GM21447 (cell line): Measurements from ENCODE around the gene RIOX2.
"Not testable (repeated sequence)": the region's sequence is repeated elsewhere in the genome, so short reads cannot be mapped to it uniquely, and the experiment has no call there.

Source experiments
- ATAC-seq: cut with Tn5 transposase; IDR thresholded peaks from one replicate; pipeline ENCODE4 v1.9.1; 2021; ENCODE audit not compliant: unreplicated experiment

RIOX2 gene

GRCh38 chr3:97971679-97972567 is at the start of gene RIOX2:
RIOX2 (minus strand) TSS chr3:97972431; CDS start chr3:97967593, 4,838 bp downstream.
- ATAC-seq: peak; percentile 90

GRCh38 chr3:98020412-98020811 is 48.2 kb upstream of the RIOX2 start:
- no peak for ATAC-seq

DNA sequence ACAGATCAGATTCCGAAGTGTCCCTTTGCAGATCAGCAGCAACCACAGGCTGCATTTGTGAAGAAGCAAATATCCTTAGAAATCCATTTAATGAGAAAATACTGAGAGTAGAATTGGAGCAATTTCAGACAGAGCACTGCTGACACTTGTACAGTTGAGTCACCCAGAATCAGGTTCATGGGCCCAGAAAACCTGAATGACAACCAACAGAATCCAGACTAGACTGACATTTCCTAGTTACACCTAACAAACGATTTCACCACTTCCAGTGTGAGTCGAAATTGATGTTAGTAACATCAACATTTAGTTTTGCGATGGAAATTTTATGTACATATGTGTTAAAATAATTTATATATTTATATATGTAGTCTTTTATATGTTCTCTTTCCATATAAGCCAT is 46.1 kb upstream of the RIOX2 start:
- no peak for ATAC-seq

DNA sequence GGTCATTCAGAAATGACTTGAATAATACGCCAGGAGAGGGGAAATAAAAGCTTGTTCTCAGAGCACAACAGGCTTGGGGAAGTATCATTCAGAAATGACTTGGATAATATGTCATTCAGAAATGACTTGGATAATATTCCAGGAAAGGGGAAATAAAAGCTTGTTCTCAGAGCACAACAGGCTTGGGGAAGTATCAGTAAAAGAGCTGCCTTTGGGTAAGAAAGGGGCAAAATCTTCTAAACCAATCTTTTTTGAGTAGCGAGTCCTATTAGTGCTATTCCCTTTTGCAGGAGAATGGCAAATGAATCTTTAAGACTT is 42.0 kb upstream of the RIOX2 start:
- ATAC-seq: no peak

- no peak for ATAC-seq
Measured at GRCh38 chr3:98013411-98014267, 41.4 kb upstream of the RIOX2 start.

DNA sequence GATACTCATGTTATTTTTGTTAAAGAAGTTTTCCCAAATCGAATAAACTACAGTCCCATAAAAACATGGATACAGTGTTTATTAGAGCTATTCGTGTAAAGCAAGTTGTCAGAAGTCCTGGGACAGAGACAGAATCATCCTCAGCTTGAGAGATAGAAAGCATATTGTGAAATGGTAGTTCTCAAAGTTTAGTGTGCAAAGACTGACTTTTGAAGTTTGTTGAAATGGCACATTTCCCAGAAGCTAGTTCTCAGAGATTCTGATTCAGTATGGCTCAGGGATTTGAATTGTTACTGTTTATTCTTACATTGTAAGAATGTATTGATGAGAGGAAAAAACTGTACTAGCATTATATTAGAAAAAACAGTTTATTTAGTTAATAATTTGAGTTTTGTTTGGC is 40.7 kb upstream of the RIOX2 start:
- no peak for ATAC-seq

DNA sequence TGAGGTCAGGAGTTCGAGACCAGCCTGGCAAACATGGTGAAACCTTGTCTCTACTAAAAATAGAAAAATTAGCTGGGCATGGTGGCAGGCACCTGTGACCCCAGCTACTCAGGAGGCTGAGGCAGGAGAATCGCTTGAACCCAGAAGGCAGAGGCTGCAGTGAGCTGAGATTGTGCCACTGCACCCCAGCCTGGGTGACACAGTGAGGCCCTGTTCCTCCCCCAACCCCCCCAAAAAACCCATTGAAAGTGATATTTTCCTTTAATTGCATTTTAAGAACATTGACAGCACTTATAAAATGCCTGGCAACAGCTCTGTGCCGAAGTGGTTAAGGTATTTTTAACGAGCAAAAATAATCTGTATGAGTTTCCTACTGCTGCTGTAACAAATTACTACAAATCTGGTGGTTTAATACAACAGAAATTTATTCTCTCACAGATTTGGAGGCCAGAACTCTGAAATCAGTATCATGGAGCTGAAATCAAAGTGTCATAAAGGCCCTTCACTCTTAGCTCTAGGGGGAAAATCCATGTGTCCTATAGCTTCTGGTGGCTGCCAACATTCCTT is 38.7 kb upstream of the RIOX2 start:
- ATAC-seq: not testable (repeated sequence)

GRCh38 chr3:98010194-98010882 is 38.1 kb upstream of the RIOX2 start:
- ATAC-seq: no peak

DNA sequence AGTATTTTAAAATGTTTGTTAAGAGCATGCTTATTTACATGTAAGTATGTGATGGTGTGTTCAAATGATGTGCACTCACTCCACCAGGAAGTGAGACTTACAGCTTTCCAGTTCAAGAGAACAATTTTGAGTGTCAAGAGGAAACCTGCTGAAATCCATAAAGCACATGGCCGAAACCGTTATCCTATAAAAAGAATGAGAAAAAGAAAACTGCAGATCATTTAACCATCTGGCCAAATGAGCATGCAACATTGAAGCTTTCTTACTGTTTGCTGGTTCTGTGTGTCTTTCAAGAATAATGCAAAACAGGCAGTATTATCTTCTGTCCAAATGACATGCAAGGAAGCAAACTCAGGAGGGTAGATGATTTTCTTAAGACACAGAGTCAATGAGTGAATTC is 36.6 kb upstream of the RIOX2 start:
- peak; percentile 53 for ATAC-seq

DNA sequence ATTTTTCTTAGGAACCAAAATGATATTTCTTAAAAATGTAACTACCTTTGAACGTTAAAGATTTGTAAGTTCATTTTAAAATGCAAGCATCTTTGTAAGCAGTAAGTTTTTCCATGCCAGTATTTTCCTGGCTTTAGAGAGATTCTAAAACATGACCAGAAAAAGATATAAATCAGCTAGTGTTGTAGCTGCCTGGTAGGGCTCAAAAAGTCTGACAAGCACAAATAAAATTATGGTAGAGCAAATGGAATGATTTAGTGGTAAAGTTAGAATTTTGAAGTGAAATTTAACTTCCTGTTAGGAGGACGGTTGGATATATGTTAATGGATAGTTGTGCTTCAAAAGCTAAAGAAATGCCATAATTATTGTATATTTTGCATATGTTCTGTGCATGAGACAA is 33.2 kb upstream of the RIOX2 start:
- no peak for ATAC-seq

DNA sequence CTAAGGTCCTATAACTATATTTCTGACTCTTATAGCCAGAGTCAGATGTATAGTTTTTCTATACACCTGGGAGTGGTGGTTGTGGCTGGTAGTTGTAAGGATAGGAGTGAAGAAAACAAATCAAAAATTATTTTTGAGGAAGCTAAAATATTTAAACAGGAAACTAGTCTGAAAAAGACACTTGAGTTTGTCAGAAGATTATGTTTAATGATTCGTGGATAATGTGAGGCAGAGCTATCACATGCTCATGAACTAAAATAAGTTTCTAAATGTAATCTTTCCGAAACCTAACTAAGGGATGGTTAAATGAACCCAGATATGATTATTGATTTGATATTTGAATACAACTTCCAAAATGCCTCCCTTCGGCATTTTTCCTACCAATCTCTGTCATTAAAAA is 32.5 kb upstream of the RIOX2 start:
- no peak for ATAC-seq

DNA sequence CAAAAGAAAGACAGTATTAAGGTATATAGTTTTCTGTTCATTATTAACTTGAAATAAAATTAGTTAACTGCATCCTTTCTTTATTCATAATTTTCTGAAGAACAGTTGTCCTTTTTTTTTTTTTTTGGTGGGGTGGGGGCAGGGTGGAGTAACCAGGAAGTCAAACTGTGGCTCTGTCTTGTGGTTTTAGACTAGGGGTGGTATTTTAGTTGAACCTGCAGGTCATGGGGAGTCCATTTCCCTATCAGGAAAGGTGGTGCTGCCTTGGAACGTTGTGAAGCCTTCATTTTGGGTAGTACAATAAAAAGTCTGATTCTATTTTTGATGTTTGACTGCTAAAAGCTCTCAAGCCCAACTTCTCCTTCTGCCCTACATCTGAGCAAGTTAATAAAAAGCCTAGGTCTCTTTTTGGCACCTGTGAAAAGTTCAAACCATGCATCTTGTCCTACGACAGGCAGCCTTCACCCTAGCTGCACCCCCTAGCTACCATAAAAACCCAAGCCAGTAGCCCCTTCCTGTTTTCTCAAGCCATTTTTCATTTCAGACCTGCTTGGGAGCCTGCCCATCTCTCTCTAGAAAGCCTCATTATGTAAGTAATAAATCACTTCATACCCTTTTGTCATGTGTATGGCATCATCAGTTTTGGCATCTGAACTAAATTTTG is 31.2 kb upstream of the RIOX2 start:
- ATAC-seq: peak; percentile 70

DNA sequence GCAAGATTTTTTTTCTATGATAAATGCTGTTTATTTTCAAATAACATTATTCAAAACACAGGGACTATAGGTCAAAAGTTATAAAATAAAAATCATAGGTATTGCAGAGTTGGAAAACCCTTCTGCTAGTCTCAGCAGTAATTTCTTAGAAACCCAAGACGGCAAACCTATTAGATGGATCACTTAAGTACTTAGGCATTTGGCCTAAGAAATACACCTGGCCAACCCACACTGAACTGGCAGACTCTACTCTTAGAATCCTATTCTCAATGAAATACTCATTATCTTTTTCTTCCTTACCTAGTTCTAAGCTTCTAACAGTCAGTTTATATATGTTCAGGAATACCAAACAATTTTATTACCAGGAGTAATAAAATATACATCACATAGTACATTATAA is 30.5 kb upstream of the RIOX2 start:
- no peak for ATAC-seq

DNA sequence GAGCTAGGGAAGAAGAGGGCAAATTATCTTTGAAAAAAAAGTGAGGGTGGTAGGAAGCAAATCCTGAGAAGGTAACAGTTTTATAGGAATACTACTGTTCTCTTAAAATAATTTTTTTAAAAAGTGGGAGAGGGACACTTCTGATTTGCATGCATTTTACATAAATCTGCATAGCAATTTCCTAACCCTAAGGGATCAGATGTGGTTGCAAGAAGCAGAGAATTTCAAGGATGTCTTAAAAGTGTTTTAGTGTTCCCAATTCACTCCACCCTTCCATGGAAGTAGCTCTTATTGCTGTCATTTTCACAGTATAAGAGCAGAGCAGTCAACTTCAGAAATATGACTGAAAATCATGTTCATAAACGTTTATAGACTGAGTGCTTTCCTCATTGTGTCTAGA is 27.8 kb upstream of the RIOX2 start:
- no peak for ATAC-seq

GRCh38 chr3:97999103-97999502 is 26.9 kb upstream of the RIOX2 start:
- no peak for ATAC-seq

GRCh38 chr3:97996988-97997387 is 24.8 kb upstream of the RIOX2 start:
- ATAC-seq: no peak

- no peak for ATAC-seq
Measured at GRCh38 chr3:97994328-97994945, 22.2 kb upstream of the RIOX2 start.

- ATAC-seq: no peak
Measured at GRCh38 chr3:97993526-97993925, 21.3 kb upstream of the RIOX2 start.

GRCh38 chr3:97992547-97993173 is 20.4 kb upstream of the RIOX2 start:
- no peak for ATAC-seq

DNA sequence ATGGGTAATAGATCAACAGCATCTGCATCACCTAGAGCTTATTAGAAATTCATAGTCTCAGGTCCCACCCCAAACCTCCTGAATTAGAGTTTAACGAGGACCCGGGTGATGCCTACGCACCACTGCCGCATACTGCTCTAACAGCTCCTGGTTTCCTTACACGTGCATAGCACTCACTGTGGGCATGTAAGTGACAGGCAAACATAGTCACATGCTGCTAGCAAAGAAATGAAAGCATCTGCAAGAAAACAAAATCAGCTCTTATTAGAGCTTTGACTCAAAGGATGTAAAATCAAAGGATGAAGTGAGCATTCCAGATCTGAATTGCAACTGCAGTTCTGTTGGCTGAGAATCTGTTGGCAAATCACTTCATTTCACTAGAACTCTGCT is 19.1 kb upstream of the RIOX2 start:
- no peak for ATAC-seq
